Type B pancreatic cell (in vitro differentiated cells): ENCODE measurements around the gene PACS2. TPM values are rescaled to one million over a fixed set of nuclear protein-coding genes. Genes with fewer than 3 reads are reported as not detected.
A peak's percentile ranks its signal among the peaks of the same experiment; 100 is the strongest.

Experiments
- DNase-seq: peaks from one replicate; pipeline ENCODE4 v3.0.0; 2021; ENCODE audit warnings: mixed read lengths; ENCODE audit not compliant: unreplicated experiment; ENCODE audit errors: extremely low spot score
- H3K27ac Mint-ChIP-seq: 2 replicates; pipeline ENCODE4 v1.8.0; 2021; ENCODE audit warnings: mild to moderate bottlenecking, mixed read lengths
- H3K27me3 Mint-ChIP-seq: 2 replicates; pipeline ENCODE4 v1.8.0; 2021; ENCODE audit warnings: mixed read lengths
- H3K36me3 Mint-ChIP-seq: 2 replicates; pipeline ENCODE4 v1.8.0; 2021; ENCODE audit warnings: mixed read lengths
- H3K4me1 Mint-ChIP-seq: one replicate; pipeline ENCODE4 v1.8.0; 2021; ENCODE audit warnings: mixed read lengths; ENCODE audit not compliant: unreplicated experiment
- H3K4me3 Mint-ChIP-seq: 2 replicates; pipeline ENCODE4 v1.8.0; 2021; ENCODE audit warnings: mild to moderate bottlenecking, mixed read lengths
- H3K9me3 Mint-ChIP-seq: 2 replicates; pipeline ENCODE4 v1.8.0; 2021; ENCODE audit warnings: mixed read lengths
- CTCF ChIP-seq: fragments of 200-600 bp; sonication (generic); conservative IDR thresholded peaks from 2 replicates; pipeline ENCODE4 v1.5.0; 2021; ENCODE audit warnings: antibody characterized with exemption, mild to moderate bottlenecking
- total RNA-seq: library from RNA; stranded (reverse); gene quantifications from 2 replicates; pipeline ENCODE4 v1.2.1, GENCODE V29; 2021; ENCODE audit warnings: low replicate concordance

PACS2 gene
- total RNA-seq, 1 donor from 2014 or later: 101 TPM

GRCh38 chr14:105418269-105419194 lies 104.0 kb downstream of the PACS2 start:
- Mint-ChIP-seq H3K36me3 (no peaks in the 10 kb centered on the region), H3K4me3 (peak overlapping the region; percentile 80), H3K27ac (peak overlapping the region; percentile 36), H3K4me1 (peaks cover 16% of the 10 kb centered on the region), H3K9me3 (no peaks in the 10 kb centered on the region), H3K27me3 (no peaks in the 10 kb centered on the region)
- TF ChIP-seq CTCF: no peak
- DNase-seq: no peak

GRCh38 chr14:105419195-105420091 lies 104.9 kb downstream of the PACS2 start, which contains the start of gene MTA1:
MTA1 (plus strand) TSS chr14:105419827; CDS start chr14:105420036, 209 bp downstream.
- Mint-ChIP-seq H3K36me3 (no peaks in the 10 kb centered on the region), H3K27ac (peak within 1 kb of the TSS; percentile 84), H3K9me3 (no peaks in the 10 kb centered on the region), H3K4me3 (peak within 1 kb of the TSS; percentile 91), H3K27me3 (no peaks in the 10 kb centered on the region), H3K4me1 (peaks cover 16% of the 10 kb centered on the region)
- DNase-seq: peak; percentile 67
- TF ChIP-seq CTCF: no peak

GRCh38 chr14:105420101-105420973 lies 105.8 kb downstream of the PACS2 start:
- Mint-ChIP-seq H3K27me3 (no peaks in the 10 kb centered on the region), H3K36me3 (no peaks in the 10 kb centered on the region), H3K4me3 (peak overlapping the region; percentile 91), H3K4me1 (peaks cover 13% of the 10 kb centered on the region), H3K27ac (peak overlapping the region; percentile 84), H3K9me3 (no peaks in the 10 kb centered on the region)
- no peak for TF ChIP-seq CTCF
- DNase-seq: no peak

DNA sequence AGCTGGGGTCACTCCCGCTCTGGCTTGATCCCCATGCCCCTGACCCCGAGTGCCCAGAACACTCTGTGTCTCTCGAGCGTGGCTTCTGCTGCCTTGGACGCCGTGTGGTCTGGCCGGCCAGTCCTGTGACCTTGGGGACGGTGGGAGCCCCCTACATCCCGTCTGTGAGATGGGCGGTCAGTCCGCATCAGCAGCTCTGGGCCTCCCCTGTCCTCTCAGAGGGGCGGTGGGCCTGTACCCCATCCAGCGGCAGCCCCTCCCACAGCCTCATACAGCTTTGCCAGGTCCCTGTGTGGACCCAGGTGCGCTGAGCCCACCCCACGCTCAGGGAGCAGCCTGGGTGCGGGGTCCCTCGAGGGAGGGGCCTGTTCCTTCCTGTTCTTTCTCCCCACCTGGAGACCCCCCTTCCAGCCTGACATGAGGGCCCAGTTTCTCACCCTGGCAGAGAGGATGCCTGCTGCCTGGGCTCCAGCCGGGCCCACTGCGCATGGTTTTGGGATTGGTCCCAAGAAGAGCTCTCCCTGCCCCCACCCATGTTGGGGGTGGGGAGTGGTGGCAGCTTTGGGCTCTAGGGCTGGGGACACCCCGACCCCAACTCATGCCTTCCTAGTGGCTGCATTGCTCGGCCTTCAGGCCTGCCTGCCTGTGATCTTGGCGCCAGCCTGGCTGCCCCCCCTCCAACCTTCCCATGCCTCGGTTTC lies 106.6 kb downstream of the PACS2 start:
- Mint-ChIP-seq H3K9me3 (no peaks in the 10 kb centered on the region), H3K27ac (peak overlapping the region; percentile 84), H3K36me3 (no peaks in the 10 kb centered on the region), H3K27me3 (no peaks in the 10 kb centered on the region), H3K4me1 (peaks cover 12% of the 10 kb centered on the region), H3K4me3 (peak overlapping the region; percentile 91)
- no peak for DNase-seq
- TF ChIP-seq CTCF: no peak
